Mucosa of stomach (tissue), 1 donor: Measurements from ENCODE around the gene SLC66A2.
"Not testable (repeated sequence)": the region's sequence is repeated elsewhere in the genome, so short reads cannot be mapped to it uniquely, and the experiment has no call there.

ENCODE experiments used
- H3K27me3 ChIP-seq: one replicate; pipeline ENCODE4 v1.7.0; 2013; ENCODE audit warnings: mild to moderate bottlenecking, low read length; ENCODE audit not compliant: control insufficient read depth, insufficient read depth
- H3K36me3 ChIP-seq: one replicate; pipeline ENCODE4 v1.7.0; 2013; ENCODE audit warnings: low read length; ENCODE audit not compliant: control insufficient read depth, insufficient read depth
- H3K4me1 ChIP-seq: one replicate; pipeline ENCODE4 v1.7.0; 2013; ENCODE audit warnings: mild to moderate bottlenecking, low read length; ENCODE audit not compliant: control insufficient read depth, insufficient read depth
- H3K4me3 ChIP-seq: one replicate; pipeline ENCODE4 v1.7.0; 2013; ENCODE audit warnings: low read length
- H3K9ac ChIP-seq: one replicate; pipeline ENCODE4 v1.7.0; 2013; ENCODE audit warnings: mild to moderate bottlenecking, low read length, moderate library complexity
- H3K9me3 ChIP-seq: one replicate; pipeline ENCODE4 v1.7.0; 2013; ENCODE audit warnings: mild to moderate bottlenecking, low read length, moderate library complexity; ENCODE audit not compliant: control insufficient read depth
- donor health status: Pancreatic carcinoma.

SLC66A2 gene

DNA sequence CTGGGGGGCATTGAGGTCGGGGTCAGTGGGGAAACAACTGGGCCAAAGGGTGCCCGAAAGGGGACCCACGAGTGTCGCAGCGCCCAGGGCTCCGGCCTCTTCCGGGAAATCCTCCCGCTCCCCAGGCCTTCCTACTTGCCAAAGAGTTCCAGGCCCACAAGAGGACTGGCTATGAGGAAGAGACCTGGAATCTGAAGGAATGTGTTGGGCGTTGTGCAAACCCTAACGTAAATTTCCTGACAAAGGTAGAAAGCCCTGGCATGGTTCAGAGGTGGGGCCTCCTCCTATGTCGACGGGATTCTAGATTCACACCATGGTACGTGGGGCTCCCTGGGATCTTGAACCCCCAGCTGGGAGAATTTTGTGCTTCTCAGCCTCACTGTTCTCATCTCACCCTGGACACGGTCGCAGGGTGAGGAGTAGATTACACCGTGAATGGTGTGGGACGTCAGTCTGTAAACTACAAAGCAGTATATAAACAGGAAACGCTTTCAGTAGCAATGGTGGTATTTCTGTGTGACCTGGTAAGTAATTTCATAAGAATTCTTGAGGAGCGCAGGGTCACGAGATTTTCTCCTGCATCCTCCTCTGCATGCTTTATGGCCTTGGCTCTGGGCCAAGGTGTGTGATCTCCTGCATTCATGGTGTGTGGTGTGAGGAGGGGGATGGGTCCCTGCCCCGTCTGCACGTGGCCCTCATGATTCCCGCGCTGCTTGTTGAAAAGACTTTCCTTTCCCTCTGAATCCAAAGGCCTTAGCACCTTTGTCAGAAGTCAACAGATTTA is 13.9 kb upstream of the SLC66A2 start:
- Histone ChIP-seq H3K4me3 (peak overlapping the region; percentile 38), H3K4me1 (peaks cover 12% of the 10 kb centered on the region), H3K9ac (peak overlapping the region; percentile 94), H3K27me3 (no peaks in the 10 kb centered on the region), H3K36me3 (no peaks in the 10 kb centered on the region), H3K9me3 (no peaks in the 10 kb centered on the region)

DNA sequence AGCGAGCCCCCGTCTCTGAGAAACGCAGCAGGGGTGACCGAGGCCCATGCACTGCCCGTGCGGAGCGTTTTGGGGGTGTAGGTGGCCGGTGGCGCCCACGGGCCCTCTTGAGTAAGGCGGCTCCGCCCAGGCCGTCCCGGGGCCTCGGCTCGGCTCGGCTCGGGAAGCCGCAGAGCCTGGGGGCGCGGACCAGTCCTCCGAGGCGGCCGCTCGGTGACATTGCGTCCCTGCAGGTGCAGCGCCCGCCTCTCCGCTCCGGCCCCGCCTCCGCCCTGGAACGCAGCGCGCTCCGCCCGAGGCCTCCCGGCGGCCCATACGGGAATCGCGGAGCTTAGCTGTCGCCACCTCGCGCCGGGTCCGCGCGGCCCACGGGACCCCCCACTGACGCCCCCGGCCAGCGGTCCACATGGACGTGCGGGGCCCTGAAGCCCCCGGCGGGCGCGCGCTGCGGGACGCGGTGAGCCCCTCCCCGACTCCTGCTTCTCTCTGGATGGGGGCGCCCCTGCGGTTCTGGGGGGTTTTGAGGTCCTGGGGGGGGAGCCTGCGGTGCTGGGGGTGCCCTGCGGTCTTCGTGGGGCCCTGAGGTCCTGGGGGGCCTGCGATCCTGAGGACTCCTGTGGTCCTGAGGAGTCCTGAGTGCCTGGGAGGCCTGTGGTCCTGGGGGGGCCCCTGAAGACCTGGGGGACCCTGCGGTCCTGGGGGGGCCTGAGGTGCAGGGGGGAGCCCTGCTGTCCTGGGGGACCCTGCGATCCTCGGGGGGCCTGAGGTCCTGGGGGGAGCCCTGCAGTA is 13.1 kb upstream of the SLC66A2 start, which contains the start of gene HSBP1L1:
Gene HSBP1L1, plus strand, starts transcription at position 314 of the 789 bp plus-strand sequence. Its CDS starts 93 bp downstream, at position 407.
- no peaks in the 10 kb centered on the region for H3K36me3 ChIP-seq
- H3K4me3 ChIP-seq = peak within 1 kb of the TSS; percentile 38
- H3K4me1 ChIP-seq = peaks cover 19% of the 10 kb centered on the region
- H3K9ac ChIP-seq = peak within 1 kb of the TSS; percentile 94
- no peaks in the 10 kb centered on the region for H3K27me3 ChIP-seq
- H3K9me3 ChIP-seq = no peaks in the 10 kb centered on the region

DNA sequence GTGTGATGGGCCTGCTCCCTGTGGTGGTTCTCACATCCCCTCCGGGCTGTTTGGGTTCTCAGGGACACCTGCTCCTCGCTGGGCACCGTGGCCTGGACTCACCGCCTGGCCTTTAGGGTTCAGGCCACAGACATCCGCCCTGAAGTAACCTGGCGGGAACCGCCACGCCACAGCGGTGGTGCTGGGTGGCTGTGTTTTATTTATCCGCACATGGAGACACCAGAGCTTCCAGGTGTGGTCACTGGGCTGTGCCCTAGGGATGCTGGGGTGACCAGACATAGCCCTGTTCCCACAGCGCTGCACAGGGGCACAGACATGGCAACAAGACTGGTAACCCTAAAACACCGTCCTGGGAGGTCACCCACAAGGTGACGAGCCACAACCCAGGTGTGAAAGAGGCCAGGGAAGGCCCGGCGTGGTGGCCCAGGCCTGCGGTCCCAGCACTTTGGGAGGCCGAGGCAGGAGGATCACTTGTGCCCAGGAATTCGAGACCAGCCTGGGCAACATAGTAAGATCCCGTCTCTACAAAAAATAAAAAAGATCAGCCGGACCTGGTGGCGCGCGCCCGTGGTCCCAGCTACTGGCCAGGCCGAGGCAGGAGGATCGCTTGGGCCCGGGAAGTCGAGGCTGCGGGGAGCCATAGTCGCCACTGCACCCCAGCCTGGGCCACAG is 12.3 kb upstream of the SLC66A2 start:
- H3K9me3 ChIP-seq = no peaks in the 10 kb centered on the region
- no peaks in the 10 kb centered on the region for H3K27me3 ChIP-seq
- peaks cover 20% of the 10 kb centered on the region for H3K4me1 ChIP-seq
- peak overlapping the region; percentile 38 for H3K4me3 ChIP-seq
- H3K9ac ChIP-seq = peak overlapping the region; percentile 94
- no peaks in the 10 kb centered on the region for H3K36me3 ChIP-seq

DNA sequence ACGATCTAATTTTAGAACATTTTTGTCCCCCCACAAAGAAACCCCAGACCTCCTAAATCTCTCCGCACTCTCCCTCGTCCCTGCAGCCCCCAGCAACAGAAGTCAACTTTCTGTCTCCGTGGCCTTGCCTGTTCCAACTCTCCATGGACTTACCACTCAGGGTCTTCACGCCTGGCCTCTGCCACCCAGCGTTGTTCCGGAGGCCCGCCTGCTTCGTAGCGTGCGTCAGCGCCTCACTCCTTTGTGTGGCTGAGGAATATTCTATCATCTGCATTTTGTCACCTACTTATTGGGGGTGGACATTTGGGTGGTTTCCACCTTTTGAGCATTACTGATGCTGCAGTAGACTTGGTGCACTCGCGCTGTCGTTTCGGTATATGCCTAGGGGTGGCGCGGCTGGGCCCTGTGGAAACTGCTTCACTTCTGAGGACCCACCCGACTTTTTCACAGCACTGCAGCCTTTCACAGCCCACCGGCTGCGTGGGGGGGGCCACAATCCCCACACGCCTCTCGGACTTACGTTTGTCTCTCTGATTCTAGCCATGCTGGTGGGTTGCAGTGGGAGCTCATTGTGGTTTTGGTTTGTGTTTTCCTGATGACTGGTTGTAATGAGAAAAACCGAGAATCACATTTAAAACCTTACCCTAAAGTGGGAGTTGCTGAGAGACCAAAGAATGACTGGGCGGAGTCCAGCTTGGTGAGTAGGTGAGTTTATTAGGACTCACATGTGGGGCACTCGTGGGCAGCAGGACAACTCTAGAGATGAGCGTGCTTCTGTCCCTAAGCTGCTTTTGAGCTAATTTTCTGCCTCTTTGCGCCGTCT is 11.6 kb upstream of the SLC66A2 start:
- no peaks in the 10 kb centered on the region for H3K36me3 ChIP-seq
- H3K9ac ChIP-seq = no peak overlapping the region
- no peaks in the 10 kb centered on the region for H3K9me3 ChIP-seq
- no peaks in the 10 kb centered on the region for H3K27me3 ChIP-seq
- H3K4me3 ChIP-seq = no peak overlapping the region
- H3K4me1 ChIP-seq = peaks cover 20% of the 10 kb centered on the region

DNA sequence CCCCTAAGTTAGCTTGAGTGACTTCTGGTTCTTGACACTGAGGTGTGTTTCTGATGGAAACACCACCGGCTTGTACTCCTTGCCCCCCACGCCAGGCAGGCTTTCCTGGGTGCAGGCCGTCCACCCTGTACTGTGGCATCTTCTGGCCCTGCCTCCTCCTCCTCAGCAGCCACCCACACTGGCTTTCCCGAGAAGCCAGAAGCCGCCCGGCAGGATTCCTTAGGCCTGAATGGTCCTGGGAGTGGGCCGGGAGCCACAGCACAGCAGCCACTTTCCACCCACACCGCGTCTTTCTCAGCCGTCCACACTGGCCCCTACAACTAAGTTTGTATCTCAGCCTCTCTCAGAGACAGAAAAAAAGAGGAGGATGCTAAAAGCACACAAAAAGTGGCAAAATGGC is 10.9 kb upstream of the SLC66A2 start:
- Histone ChIP-seq H3K4me3 (no peak overlapping the region), H3K4me1 (peaks cover 20% of the 10 kb centered on the region), H3K9me3 (no peaks in the 10 kb centered on the region)

DNA sequence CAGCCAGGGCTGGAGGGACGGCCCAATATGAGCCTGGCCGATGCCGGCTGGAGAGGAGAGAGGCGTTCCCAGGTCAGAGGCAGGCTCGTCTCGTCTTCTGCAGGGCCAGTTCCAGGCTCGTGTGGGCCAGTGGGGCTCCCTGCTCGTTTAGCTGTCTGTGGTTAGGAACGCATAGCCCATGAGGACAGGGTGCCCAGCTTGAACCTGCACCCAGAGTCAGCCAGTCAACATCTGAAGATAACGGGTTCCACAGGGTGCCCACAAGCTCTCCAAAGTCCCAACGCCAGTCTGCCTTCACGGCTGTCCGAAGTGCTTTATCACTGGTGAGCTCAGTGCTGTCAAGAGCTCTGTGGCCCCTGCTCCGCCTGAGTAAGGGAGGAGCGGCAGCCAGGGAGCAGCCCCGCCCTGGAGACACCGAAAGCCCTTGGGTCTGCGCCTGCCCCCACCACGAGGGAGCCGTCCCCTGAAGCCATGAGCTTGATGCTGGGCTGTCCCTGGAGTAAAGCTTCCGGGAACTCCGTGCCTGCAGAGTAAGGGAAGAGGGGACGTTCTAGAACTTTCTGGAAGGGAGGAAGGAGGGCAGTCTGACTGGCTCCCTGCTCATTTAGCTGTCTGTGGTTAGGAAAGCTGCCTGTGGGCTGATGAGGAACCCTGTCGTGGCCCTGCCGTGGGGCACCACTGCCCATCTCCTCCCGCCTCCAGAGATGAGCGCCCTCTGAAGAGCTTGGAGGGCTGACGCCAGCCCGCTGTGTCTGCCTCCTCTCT is 10.3 kb upstream of the SLC66A2 start:
- no peaks in the 10 kb centered on the region for H3K9me3 ChIP-seq
- no peak overlapping the region for H3K9ac ChIP-seq
- H3K4me1 ChIP-seq = peaks cover 20% of the 10 kb centered on the region
- no peaks in the 10 kb centered on the region for H3K36me3 ChIP-seq
- H3K4me3 ChIP-seq = no peak overlapping the region
- H3K27me3 ChIP-seq = no peaks in the 10 kb centered on the region

More for the DNA sequence above, 10.9 kb upstream of the SLC66A2 start:
- Histone ChIP-seq H3K9ac (no peak overlapping the region), H3K36me3 (no peaks in the 10 kb centered on the region), H3K27me3 (no peaks in the 10 kb centered on the region)

DNA sequence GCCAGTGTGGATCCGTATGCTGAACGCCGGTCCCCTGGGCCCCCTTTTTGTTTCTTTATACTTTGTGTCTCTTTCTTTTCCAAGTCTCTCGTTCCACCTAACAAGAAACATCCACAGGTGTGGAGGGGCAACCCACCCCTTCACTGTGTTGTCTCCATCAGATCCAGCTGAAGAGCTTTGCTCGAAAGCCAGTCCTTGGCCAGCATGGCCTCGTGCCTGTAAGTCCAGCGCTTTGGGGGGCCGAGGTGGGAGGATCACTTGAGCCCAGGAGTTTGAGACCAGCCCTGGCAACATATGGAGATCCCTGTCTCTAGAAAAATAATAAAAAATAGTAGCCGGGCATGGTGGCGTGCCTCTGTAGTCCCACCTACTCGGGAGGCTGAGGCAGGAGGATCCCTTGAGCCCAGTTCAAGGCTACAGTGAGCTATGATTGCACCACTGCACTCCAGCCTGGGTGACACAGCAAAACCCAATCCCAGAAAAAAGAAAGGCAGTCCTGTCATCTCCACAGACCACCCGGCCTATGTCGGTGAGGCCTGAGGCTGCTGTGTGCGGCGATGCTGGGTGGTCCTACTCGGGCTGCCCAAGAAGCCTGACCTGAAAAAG is 9.6 kb upstream of the SLC66A2 start:
- no peaks in the 10 kb centered on the region for H3K27me3 ChIP-seq
- no peak overlapping the region for H3K9ac ChIP-seq
- no peaks in the 10 kb centered on the region for H3K9me3 ChIP-seq
- no peak overlapping the region for H3K4me3 ChIP-seq
- no peaks in the 10 kb centered on the region for H3K36me3 ChIP-seq
- peaks cover 20% of the 10 kb centered on the region for H3K4me1 ChIP-seq

DNA sequence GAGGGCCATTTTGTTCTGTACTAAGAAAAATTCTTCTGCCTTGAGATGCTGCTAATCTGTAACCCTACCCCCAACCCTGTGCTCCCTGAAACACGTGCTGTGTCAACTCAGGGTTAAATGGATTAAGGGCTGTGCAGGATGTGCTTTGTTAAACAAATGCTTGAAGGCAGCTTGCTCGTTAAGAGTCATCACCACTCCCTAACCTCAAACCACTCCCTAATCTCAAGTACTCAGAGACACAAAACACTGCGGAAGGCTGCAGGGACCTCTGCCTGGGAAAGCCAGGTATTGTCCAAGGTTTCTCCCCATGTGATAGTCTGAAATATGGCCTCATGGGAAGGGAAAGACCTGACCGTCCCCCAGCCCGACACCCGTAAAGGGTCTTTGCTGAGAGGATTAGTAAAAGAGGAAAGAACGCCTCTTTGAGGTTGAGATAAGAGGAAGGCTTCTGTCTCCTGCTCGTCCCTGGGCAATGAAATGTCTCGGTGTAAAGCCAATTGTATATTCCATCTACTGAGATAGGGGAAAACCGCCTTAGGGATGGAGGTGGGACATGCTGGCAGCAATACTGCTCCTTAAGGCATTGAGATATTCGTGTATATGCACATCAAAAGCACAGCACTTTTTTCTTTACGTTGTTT is 8.8 kb upstream of the SLC66A2 start:
- H3K9me3 ChIP-seq, H3K9ac ChIP-seq, H3K4me3 ChIP-seq, H3K27me3 ChIP-seq, H3K36me3 ChIP-seq: not testable (repeated sequence)
- H3K4me1 ChIP-seq = peaks cover 20% of the 10 kb centered on the region

DNA sequence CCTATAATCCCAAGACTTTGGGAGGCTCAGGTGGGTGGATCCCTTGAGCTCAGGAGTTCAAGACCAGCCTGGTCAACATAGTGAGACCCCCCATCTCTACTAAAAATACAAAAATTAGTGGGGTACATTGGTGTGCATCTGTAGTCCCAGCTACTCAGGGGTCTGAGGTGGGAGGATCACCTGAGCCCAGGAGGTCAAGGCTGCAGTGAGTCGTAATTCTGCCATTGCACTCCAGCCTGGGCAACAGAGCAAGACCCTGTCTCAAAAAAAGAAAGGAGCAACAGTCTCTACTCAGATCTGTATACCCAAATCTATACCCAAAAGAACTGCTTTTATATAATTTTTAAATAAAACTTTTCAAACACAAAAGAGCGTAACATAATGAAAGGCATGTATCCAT is 7.5 kb upstream of the SLC66A2 start:
- no peaks in the 10 kb centered on the region for H3K36me3 ChIP-seq
- no peaks in the 10 kb centered on the region for H3K27me3 ChIP-seq
- H3K9me3 ChIP-seq = no peaks in the 10 kb centered on the region
- no peak overlapping the region for H3K9ac ChIP-seq
- peaks cover 17% of the 10 kb centered on the region for H3K4me1 ChIP-seq
- H3K4me3 ChIP-seq = no peak overlapping the region

DNA sequence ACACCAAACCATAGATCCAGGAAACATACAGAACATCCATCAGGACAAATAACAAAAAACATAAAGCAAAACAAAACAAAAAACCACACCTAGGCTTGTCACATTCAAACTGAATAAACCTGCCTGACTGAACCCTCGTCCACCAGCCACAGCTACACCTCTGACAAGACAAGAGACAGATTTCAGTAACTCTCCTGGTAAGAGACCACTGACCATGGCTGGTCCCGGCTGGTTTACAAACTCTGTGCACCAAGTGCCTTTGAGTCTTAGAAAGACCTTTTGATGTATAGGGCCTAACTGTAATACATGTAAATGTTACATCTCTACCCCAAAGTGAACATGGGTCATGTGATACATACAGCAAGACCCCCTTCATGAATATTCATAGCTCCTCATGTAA is 4.8 kb upstream of the SLC66A2 start:
- Histone ChIP-seq H3K4me1 (peaks cover 15% of the 10 kb centered on the region), H3K9ac (no peak overlapping the region), H3K9me3 (no peaks in the 10 kb centered on the region), H3K27me3 (no peaks in the 10 kb centered on the region), H3K36me3 (no peaks in the 10 kb centered on the region), H3K4me3 (no peak overlapping the region)
